Ovary (tissue), 9 donors: ENCODE results near the gene PMEPA1. TPM values are rescaled to one million over a fixed set of nuclear protein-coding genes. Genes with fewer than 3 reads are reported as not detected.

Source experiments
- DNase-seq, 5 donors: peaks; one replicate each; pipeline ENCODE4 v3.0.0-alpha.2; 2019 to 2020
- H3K27ac ChIP-seq, 2 donors: fragments of 200-600 bp; one replicate each; pipeline versions ENCODE4 v1.5.1 to v1.8.0; 2019 to 2022
- H3K27me3 ChIP-seq: fragments of 200-600 bp; one replicate; pipeline ENCODE4 v1.8.0; 2022
- H3K36me3 ChIP-seq: fragments of 200-600 bp; sonication (generic); one replicate; pipeline ENCODE4 v1.5.1; 2019
- H3K4me1 ChIP-seq: one replicate; pipeline ENCODE4 v1.8.1; 2013; ENCODE audit warnings: mild to moderate bottlenecking, moderate library complexity; ENCODE audit not compliant: insufficient read depth
- H3K4me3 ChIP-seq: fragments of 200-600 bp; sonication (generic); one replicate; pipeline ENCODE4 v1.5.1; 2017
- H3K9me3 ChIP-seq, 2 donors: fragments of 200-600 bp in 1 of 2; sonication (generic) in 1 of 2; one replicate each; pipeline versions ENCODE4 v1.5.1 to v1.8.1; 2013 to 2019; ENCODE audit warnings: mild to moderate bottlenecking in 1 of 2, moderate library complexity in 1 of 2
- EP300 ChIP-seq: sonication (generic); formaldehyde crosslinking; IDR thresholded peaks from one replicate; pipeline ENCODE4 v1.6.1; 2017; ENCODE audit warnings: antibody characterized with exemption
- POLR2A ChIP-seq: fragments of 450-650 bp; IDR thresholded peaks from one replicate; pipeline ENCODE4 v1.6.1; 2017; ENCODE audit warnings: antibody characterized with exemption, mild to moderate bottlenecking, moderate library complexity
- WGBS, 3 donors: extraction: QIAGEN DNeasy Blood & Tissue Kit in 1 of 3; methylation state at CpG; one replicate each; pipeline versions ENCODE4 v1.1.5 to v1.1.7; 2013 to 2017; 5-methylcytosine and 5-hydroxymethylcytosine counted together
- intact Hi-C, 4 donors: fragments of 100-400 bp; cut with DNase I; formaldehyde crosslinking; loops; one replicate each; pipeline versions ENCODE4 v1.11.0 to v1.15.1; 2022 to 2023
- polyA plus RNA-seq, 2 donors: library from polyadenylated mRNA; stranded (reverse); fragments of 200-250 nt in 1 of 2; fragments of 350-450 nt in 1 of 2; fragmentation: Illumina TruSeq in 1 of 2; extraction: RNeasy Lipid Tissue Mini Kit (QIAGEN cat#74804) in 1 of 2; gene quantifications; one replicate each; pipeline ENCODE4 v1.2.3, GENCODE V29; 2013 to 2014
- total RNA-seq, 7 donors: library from RNA; depleted of rRNA in 2 of 7; stranded (reverse); fragments of >200 nt in 2 of 7; fragmentation: NEBNext Ultra II Directional in 3 of 7; extraction: Animal tissue kit (Norgen Biotek cat#: 25700) in 3 of 7; gene quantifications; one replicate each; pipeline versions ENCODE4 v1.1.0 to v1.2.4, GENCODE V29; 2016 to 2023
- TF ChIP-seq, protein P1 (sequence below), 3 donors: fragments of 450-650 bp in 2 of 3; fragments of 200-600 bp in 1 of 3; IDR thresholded peaks; one replicate each; pipeline versions ENCODE4 v1.5.1 to v1.8.0; 2016 to 2022; ENCODE audit warnings: antibody characterized with exemption in 3 of 3, mild to moderate bottlenecking in 1 of 3
- donor health status: DM: no; HTN: no; CAD: no; lungs with moderate emphysema.
- donor health status: DM: no; HTN: no; CAD: no.
- donor health status: Bipolar disorder and iron deficiency.
- donor health status: DM: yes; HTN: yes; CAD: no.
- donor health status: DM: no; HTN: no; CAD: no.
- donor health status: DM: yes; HTN: yes; CAD: no.

PMEPA1 gene
- total and polyA plus RNA-seq, 9 donors, result 2.7 to 73.4 (median 17.6) TPM

DNA sequence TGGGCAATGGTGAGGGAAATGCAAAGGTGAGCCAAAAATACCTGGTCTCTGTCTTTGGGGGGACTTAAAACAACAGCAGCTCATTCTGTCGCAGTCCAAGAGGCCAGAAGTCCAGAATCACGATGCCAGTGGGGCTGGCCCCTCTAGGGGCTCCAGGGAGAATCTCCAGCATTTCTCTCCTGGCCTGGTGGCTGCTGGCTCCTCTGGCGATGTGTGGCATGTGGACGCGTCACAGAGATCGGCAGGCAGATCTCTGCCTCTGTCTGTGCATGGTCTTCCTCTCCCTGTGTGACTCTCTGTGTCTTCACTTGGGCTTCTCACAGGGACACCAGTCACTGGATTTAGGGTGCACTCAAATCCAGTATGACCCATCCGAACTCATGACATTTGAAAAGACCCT lies 14.0 kb upstream of the PMEPA1 start:
- DNase-seq, result no peak
- 94 to 97% (median 97%) methylated on average over 7 of the region's 7 CpGs for WGBS, 3 donors
- Histone ChIP-seq H3K9me3 (no peaks in the 10 kb centered on the region), H3K4me1 (peaks cover 6% of the 10 kb centered on the region), H3K36me3 (no peaks in the 10 kb centered on the region), H3K4me3 (no peak overlapping the region), H3K27ac (no peak overlapping the region), H3K27me3 (no peaks in the 10 kb centered on the region)
- TF ChIP-seq EP300, result no peak
- TF ChIP-seq POLR2A, result no peak
- TF ChIP-seq, protein P1, sequence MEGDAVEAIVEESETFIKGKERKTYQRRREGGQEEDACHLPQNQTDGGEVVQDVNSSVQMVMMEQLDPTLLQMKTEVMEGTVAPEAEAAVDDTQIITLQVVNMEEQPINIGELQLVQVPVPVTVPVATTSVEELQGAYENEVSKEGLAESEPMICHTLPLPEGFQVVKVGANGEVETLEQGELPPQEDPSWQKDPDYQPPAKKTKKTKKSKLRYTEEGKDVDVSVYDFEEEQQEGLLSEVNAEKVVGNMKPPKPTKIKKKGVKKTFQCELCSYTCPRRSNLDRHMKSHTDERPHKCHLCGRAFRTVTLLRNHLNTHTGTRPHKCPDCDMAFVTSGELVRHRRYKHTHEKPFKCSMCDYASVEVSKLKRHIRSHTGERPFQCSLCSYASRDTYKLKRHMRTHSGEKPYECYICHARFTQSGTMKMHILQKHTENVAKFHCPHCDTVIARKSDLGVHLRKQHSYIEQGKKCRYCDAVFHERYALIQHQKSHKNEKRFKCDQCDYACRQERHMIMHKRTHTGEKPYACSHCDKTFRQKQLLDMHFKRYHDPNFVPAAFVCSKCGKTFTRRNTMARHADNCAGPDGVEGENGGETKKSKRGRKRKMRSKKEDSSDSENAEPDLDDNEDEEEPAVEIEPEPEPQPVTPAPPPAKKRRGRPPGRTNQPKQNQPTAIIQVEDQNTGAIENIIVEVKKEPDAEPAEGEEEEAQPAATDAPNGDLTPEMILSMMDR (IDR thresholded peaks at IDR 0.05), result no peak
- intact Hi-C loops, result no loop called here

DNA sequence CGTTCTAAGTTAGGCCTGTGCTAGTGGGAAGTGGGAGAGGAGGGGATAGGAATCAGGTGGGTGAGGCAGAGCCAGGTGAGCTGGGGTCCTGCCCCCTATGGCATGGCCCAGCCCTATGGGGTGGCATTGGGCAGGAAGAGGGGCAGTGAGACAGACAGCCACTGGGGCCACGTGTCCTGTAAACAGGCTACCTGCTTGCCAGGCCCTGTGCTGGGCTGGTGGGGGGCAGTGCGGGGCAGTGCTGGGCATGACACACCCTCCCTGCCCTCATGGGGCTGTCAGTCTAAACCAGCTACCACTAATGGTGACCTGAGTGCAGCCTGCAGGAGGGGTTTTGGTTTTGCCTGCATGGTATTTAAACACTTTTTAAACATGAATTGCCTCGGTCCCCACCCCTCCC lies 10.1 kb upstream of the PMEPA1 start:
- H3K36me3 ChIP-seq, result no peaks in the 10 kb centered on the region
- H3K27me3 ChIP-seq, result no peaks in the 10 kb centered on the region
- H3K9me3 ChIP-seq, result no peaks in the 10 kb centered on the region
- no peak for DNase-seq
- peaks cover 6% of the 10 kb centered on the region for H3K4me1 ChIP-seq
- no peak overlapping the region for H3K27ac ChIP-seq
- TF ChIP-seq EP300 (no peak), POLR2A (no peak)
- TF ChIP-seq, protein P1 (IDR thresholded peaks at IDR 0.05), result no peak
- intact Hi-C loops, result no loop called here
- WGBS, 3 donors, result 76 to 80% (median 78%) methylated on average over 4 of the region's 4 CpGs
- H3K4me3 ChIP-seq, result no peak overlapping the region

DNA sequence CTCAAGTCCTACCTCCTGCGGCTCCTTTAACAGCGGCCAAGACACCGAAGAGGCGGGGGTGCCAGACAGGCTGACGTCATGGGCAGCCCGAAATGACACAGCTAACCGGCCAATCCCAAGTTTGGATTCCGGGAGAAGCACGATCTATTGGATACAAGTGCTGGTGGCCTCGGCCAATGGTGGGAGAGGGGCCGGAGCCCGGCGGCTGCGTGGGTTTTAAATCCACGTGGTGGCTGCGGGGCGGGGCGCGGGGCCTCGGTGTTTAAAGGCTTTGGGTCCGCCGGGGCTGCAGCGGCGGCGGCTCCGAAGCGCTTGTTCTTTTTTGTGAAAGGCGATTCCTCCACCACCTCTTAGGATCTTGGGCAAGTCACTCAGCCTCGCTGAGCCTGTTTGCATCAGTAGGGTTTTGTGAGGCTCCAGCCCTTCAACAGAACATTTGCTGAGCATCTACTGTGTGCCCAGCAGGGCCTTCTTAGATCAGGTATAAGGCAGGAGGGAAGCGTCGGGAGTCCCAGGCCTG lies 8.7 kb upstream of the PMEPA1 start:
- H3K27me3 ChIP-seq, result no peaks in the 10 kb centered on the region
- no peaks in the 10 kb centered on the region for H3K36me3 ChIP-seq
- peak overlapping the region; percentile 24 for H3K4me3 ChIP-seq
- intact Hi-C loops, result no loop called here
- H3K27ac ChIP-seq, result no peak overlapping the region
- WGBS, 3 donors, result 0 to 1% (median 0%) methylated on average over 31 of the region's 31 CpGs
- DNase-seq, result peak; percentile 95 to 97 (median 95)
- TF ChIP-seq, protein P1 (IDR thresholded peaks at IDR 0.05), result no peak
- TF ChIP-seq POLR2A (no peak), EP300 (no peak)
- H3K9me3 ChIP-seq, result no peaks in the 10 kb centered on the region
- peaks cover 6% of the 10 kb centered on the region for H3K4me1 ChIP-seq

DNA sequence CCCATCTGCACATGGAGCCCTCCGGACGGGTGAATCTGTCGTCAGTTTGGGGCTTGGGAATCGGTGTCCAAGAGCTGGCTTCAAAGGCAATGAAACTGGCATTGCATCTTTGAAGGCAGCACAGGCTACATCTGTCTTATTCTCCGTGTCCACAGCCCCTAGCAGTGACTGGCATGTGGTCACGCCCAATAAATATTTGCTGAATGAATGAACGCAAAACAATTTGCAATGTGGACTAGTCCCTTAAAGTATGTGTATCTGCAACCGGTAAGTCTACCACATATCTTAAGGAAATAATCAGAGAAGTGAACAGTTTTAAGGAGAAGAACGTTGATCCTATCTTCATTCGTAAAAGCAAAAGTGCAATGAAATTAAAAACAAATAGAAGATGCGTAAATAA lies 8.0 kb upstream of the PMEPA1 start:
- Histone ChIP-seq H3K27me3 (no peaks in the 10 kb centered on the region), H3K4me1 (peaks cover 3% of the 10 kb centered on the region), H3K4me3 (no peak overlapping the region), H3K9me3 (no peaks in the 10 kb centered on the region), H3K27ac (no peak overlapping the region), H3K36me3 (no peaks in the 10 kb centered on the region)
- intact Hi-C loops, result no loop called here
- no peak for DNase-seq
- 31 to 46% (median 35%) methylated on average over 11 of the region's 11 CpGs for WGBS, 3 donors
- TF ChIP-seq, protein P1 (IDR thresholded peaks at IDR 0.05), result no peak
- TF ChIP-seq POLR2A (no peak), EP300 (no peak)
